Psoas muscle (tissue), 8 donors: ENCODE data around the gene RRP1. TPM values are rescaled to one million over a fixed set of nuclear protein-coding genes. Genes with fewer than 3 reads are reported as not detected.
"Not testable (repeated sequence)": the region's sequence is repeated elsewhere in the genome, so short reads cannot be mapped to it uniquely, and the experiment has no call there.

Source experiments
- ATAC-seq, 4 donors: fragments of 200-7000 bp; cut with Tn5 transposase; one replicate each; pipeline ENCODE4 v1.9.1; 2020; ENCODE audit warnings: moderate library complexity in 3 of 4, mild to moderate bottlenecking in 2 of 4
- DNase-seq, 2 donors: peaks; one replicate each; pipeline ENCODE4 v3.0.0-alpha.2; 2020
- H3K27ac ChIP-seq: fragments of 200-600 bp; one replicate; pipeline ENCODE4 v1.8.0; 2022
- H3K27me3 ChIP-seq, 3 donors: fragments of 200-600 bp in 1 of 3; one replicate each; pipeline versions ENCODE4 v1.6.1 to v1.8.0; 2013 to 2022; ENCODE audit warnings: low read length in 2 of 3, mild to moderate bottlenecking in 2 of 3, moderate library complexity in 1 of 3; ENCODE audit not compliant: insufficient read depth in 3 of 3
- H3K36me3 ChIP-seq, 2 donors: fragments of 200-600 bp in 1 of 2; one replicate each; pipeline versions ENCODE4 v1.6.1 to v1.8.0; 2013 to 2022; ENCODE audit warnings: low read depth in 1 of 2, mild to moderate bottlenecking in 1 of 2, moderate library complexity in 1 of 2; ENCODE audit not compliant: insufficient read depth in 1 of 2
- H3K4me1 ChIP-seq: fragments of 200-600 bp; one replicate; pipeline ENCODE4 v1.8.0; 2022
- H3K4me3 ChIP-seq: fragments of 200-600 bp; one replicate; pipeline ENCODE4 v1.8.0; 2022; ENCODE audit warnings: mild to moderate bottlenecking
- H3K9me3 ChIP-seq: fragments of 200-600 bp; one replicate; pipeline ENCODE4 v1.8.0; 2022
- CTCF ChIP-seq: fragments of 200-600 bp; IDR thresholded peaks from one replicate; pipeline ENCODE4 v1.8.0; 2022; ENCODE audit warnings: antibody characterized with exemption
- WGBS, 3 donors: extraction: QIAGEN DNeasy Blood & Tissue Kit; methylation state at CpG; one replicate each; pipeline versions ENCODE4 v1.1.6 to v1.1.7; 2013; 5-methylcytosine and 5-hydroxymethylcytosine counted together
- intact Hi-C, 2 donors: fragments of 100-400 bp; cut with DNase I; formaldehyde crosslinking; loops; one replicate each; pipeline versions ENCODE4 v1.11.0 to v1.14.2; 2022
- polyA plus RNA-seq, 3 donors: library from polyadenylated mRNA; stranded (reverse); fragments of 200-250 nt; gene quantifications; one replicate each; pipeline ENCODE4 v1.2.3, GENCODE V29; 2013
- total RNA-seq, 4 donors: library from RNA; stranded (reverse); fragmentation: NEBNext Ultra II Directional in 2 of 4; extraction: Animal tissue kit (Norgen Biotek cat#: 25700) in 2 of 4; gene quantifications; one replicate each; pipeline versions ENCODE4 v1.2.1 to v1.2.4, GENCODE V29; 2021 to 2023
- donor health status: healthy with polysubstance abuse.
- donor health status: DM: no; HTN: no; CAD: no; lungs with moderate emphysema.
- donor health status: Bipolar disorder and iron deficiency.
- donor health status: healthy.
- donor health status: DM: yes; HTN: yes; CAD: no.
- donor health status: DM: no; HTN: no; CAD: no.
- donor health status: DM: no; HTN: no; CAD: no.
- donor health status: DM: yes; HTN: yes; CAD: no.

The RRP1 gene
- total and polyA plus RNA-seq, 7 donors, result 9.5 to 29.7 (median 18.9) TPM

- ATAC-seq (no peak), DNase-seq (peak; percentile 8 to 50)
- no peak overlapping the region for H3K4me3 ChIP-seq
- 81 to 84% (median 83%) methylated on average over 29 of the region's 29 CpGs for WGBS, 3 donors
- intact Hi-C loops, result loop anchor here in 1 of 2 donors (10.0 kb wide), 2 partner anchors 47 to 63 kb away; partner anchors contain the start of gene AGPAT3
- no peaks in the 10 kb centered on the region for H3K27me3 ChIP-seq
- no peaks in the 10 kb centered on the region for H3K9me3 ChIP-seq
- H3K36me3 ChIP-seq, result no peaks in the 10 kb centered on the region
- no peak for TF ChIP-seq CTCF
- no peak overlapping the region for H3K27ac ChIP-seq
- H3K4me1 ChIP-seq, result peaks cover 2% of the 10 kb centered on the region
Observed at GRCh38 chr21:43817157-43818086, 28.0 kb downstream of the RRP1 start.

- H3K36me3 ChIP-seq, result no peaks in the 10 kb centered on the region
- no peaks in the 10 kb centered on the region for H3K9me3 ChIP-seq
- 80 to 82% (median 82%) methylated on average over 3 of the region's 3 CpGs for WGBS, 3 donors
- intact Hi-C loops, result loop anchor here in 1 of 2 donors (10.0 kb wide), 2 partner anchors 46 to 64 kb away; partner anchors contain the start of gene AGPAT3
- H3K4me1 ChIP-seq, result no peaks in the 10 kb centered on the region
- DNase-seq, result no peak
- H3K27ac ChIP-seq, result no peak overlapping the region
- no peak for TF ChIP-seq CTCF
- ATAC-seq, result no peak
- no peaks in the 10 kb centered on the region for H3K27me3 ChIP-seq
- H3K4me3 ChIP-seq, result no peak overlapping the region
Observed at GRCh38 chr21:43818685-43819084, 29.3 kb downstream of the RRP1 start.

- TF ChIP-seq CTCF, result no peak
- no peak for ATAC-seq
- Histone ChIP-seq H3K27me3 (no peaks in the 10 kb centered on the region), H3K27ac (no peak overlapping the region), H3K4me3 (no peak overlapping the region), H3K9me3 (no peaks in the 10 kb centered on the region), H3K36me3 (no peaks in the 10 kb centered on the region), H3K4me1 (peaks cover 6% of the 10 kb centered on the region)
- 90 to 92% (median 91%) methylated on average over 24 to 25 of the region's 25 CpGs for WGBS, 3 donors
- DNase-seq, result peak; percentile 9 to 42
- intact Hi-C loops, result loop anchor here in 1 of 2 donors (10.0 kb wide), 2 partner anchors 45 to 65 kb away; partner anchors contain the start of gene AGPAT3
Observed at GRCh38 chr21:43819511-43820405, 30.4 kb downstream of the RRP1 start.

GRCh38 chr21:43820466-43820865, 31.1 kb downstream of the RRP1 start:
- H3K27ac ChIP-seq, result no peak overlapping the region
- no peaks in the 10 kb centered on the region for H3K27me3 ChIP-seq
- ATAC-seq (no peak), DNase-seq (no peak)
- H3K9me3 ChIP-seq, result no peaks in the 10 kb centered on the region
- TF ChIP-seq CTCF, result no peak
- WGBS, 3 donors, result 91 to 97% (median 95%) methylated on average over 11 of the region's 11 CpGs
- peaks cover 8% of the 10 kb centered on the region for H3K4me1 ChIP-seq
- H3K4me3 ChIP-seq, result no peak overlapping the region
- no peaks in the 10 kb centered on the region for H3K36me3 ChIP-seq
- intact Hi-C loops, result no loop called here

- intact Hi-C loops, ATAC-seq, H3K36me3 ChIP-seq, H3K27ac ChIP-seq, H3K27me3 ChIP-seq, H3K9me3 ChIP-seq, H3K4me3 ChIP-seq: not testable (repeated sequence)
- WGBS, 3 donors, result 90 to 97% (median 93%) methylated on average over 17 to 25 of the region's 25 CpGs
- peak in 1 of 2 donors; percentile 45 for DNase-seq
- H3K4me1 ChIP-seq, result peaks cover 18% of the 10 kb centered on the region
Observed at GRCh38 chr21:43822166-43822565, 32.8 kb downstream of the RRP1 start.

- H3K36me3 ChIP-seq, H3K27me3 ChIP-seq, H3K4me3 ChIP-seq, ATAC-seq, intact Hi-C loops, DNase-seq, H3K27ac ChIP-seq, H3K9me3 ChIP-seq: not testable (repeated sequence)
- WGBS, 3 donors, result 91 to 94% (median 91%) methylated on average over 2 of the region's 5 CpGs
- peaks cover 18% of the 10 kb centered on the region for H3K4me1 ChIP-seq
Observed at GRCh38 chr21:43822741-43823140, 33.4 kb downstream of the RRP1 start.
